Measurements from ENCODE around the gene STRA8.

STRA8 gene

DNA sequence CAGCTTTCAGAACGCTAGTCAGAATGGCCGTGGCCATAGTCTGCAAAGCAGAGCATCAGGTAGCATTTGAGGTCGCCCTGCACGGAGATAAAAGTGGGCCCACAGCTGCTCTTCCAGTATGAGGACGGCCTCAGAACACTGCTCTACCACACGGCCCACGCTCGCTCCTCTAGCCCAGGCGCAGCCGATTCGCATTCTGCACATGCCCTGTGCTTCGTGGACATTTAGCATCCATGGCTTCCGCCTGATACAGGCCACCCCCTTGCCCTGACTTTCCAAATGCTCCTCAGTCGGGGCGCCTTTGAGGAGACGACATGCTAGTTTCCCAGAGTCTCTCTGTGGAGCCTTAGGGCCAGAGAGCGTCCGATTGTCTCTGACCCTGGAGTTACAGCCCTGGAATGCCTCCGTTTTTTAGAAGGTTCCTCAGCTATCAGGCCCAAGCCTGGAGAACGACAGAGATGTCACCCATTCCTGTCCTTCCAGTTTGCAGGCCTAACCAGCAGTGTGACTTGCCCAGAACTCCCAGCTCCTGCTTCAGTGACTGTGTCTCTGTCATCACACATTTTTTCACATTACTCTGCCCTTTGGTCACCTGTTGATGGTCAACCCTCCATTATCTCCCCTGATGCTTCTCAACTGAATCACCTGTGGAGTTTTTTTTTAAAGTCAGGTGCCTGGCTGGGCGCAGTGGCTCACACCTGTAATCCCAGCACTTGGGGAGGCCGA lies 14.3 kb downstream of the STRA8 start:
- no peak for DNase-seq (ENCODE audit: low read depth, low spot score)
- Histone ChIP-seq H3K36me3 (ENCODE audit: insufficient read depth, insufficient read length, low read length) (no peaks in the 10 kb centered on the region), H3K9me3 (ENCODE audit: insufficient read depth, low read length) (no peaks in the 10 kb centered on the region), H3K27me3 (ENCODE audit: insufficient read depth, insufficient read length) (no peaks in the 10 kb centered on the region), H3K4me3 (ENCODE audit: insufficient read length, low read depth) (no peak overlapping the region), H3K9ac (ENCODE audit: insufficient read length, low read depth) (no peak overlapping the region), H3K4me1 (ENCODE audit: insufficient read depth, insufficient read length) (no peaks in the 10 kb centered on the region)
- TF ChIP-seq ZNF274 (IDR thresholded peaks at IDR 0.05; ENCODE audit: low read depth, low read length) = no peak
- TF ChIP-seq SUZ12 (IDR thresholded peaks at IDR 0.05; ENCODE audit: extremely low read depth, insufficient read depth, insufficient read length) = no peak
- no peak for TF ChIP-seq YY1 (IDR thresholded peaks at IDR 0.05; ENCODE audit: insufficient read depth, insufficient read length)

DNA sequence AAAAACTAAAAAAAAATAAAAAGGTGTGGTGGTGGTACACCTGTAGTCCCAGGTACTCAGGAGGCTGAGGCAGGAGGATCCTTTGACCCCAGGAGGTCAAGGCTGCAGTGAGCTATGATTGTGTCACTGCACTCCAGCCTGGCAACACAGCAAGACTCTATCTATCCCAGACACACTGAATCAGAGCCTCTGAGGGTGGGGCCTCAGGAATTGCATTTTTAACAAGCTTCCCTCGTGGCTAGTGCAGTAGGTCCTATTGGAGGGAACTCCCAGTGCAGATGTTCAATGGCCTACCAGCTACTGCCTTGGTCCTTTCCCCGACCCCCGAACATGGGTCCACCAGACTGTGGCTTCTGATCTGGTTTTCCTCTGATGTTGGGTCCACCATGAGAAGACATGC lies 14.9 kb downstream of the STRA8 start:
- TF ChIP-seq SUZ12 (IDR thresholded peaks at IDR 0.05; ENCODE audit: extremely low read depth, insufficient read depth, insufficient read length) (no peak), YY1 (IDR thresholded peaks at IDR 0.05; ENCODE audit: insufficient read depth, insufficient read length) (no peak), ZNF274 (IDR thresholded peaks at IDR 0.05; ENCODE audit: low read depth, low read length) (no peak)
- no peak overlapping the region for H3K4me3 ChIP-seq (ENCODE audit: insufficient read length, low read depth)
- no peaks in the 10 kb centered on the region for H3K4me1 ChIP-seq (ENCODE audit: insufficient read depth, insufficient read length)
- H3K36me3 ChIP-seq (ENCODE audit: insufficient read depth, insufficient read length, low read length) = no peaks in the 10 kb centered on the region
- DNase-seq (ENCODE audit: low read depth, low spot score) = no peak
- H3K27me3 ChIP-seq (ENCODE audit: insufficient read depth, insufficient read length) = no peaks in the 10 kb centered on the region
- H3K9ac ChIP-seq (ENCODE audit: insufficient read length, low read depth) = no peak overlapping the region
- no peaks in the 10 kb centered on the region for H3K9me3 ChIP-seq (ENCODE audit: insufficient read depth, low read length)

DNA sequence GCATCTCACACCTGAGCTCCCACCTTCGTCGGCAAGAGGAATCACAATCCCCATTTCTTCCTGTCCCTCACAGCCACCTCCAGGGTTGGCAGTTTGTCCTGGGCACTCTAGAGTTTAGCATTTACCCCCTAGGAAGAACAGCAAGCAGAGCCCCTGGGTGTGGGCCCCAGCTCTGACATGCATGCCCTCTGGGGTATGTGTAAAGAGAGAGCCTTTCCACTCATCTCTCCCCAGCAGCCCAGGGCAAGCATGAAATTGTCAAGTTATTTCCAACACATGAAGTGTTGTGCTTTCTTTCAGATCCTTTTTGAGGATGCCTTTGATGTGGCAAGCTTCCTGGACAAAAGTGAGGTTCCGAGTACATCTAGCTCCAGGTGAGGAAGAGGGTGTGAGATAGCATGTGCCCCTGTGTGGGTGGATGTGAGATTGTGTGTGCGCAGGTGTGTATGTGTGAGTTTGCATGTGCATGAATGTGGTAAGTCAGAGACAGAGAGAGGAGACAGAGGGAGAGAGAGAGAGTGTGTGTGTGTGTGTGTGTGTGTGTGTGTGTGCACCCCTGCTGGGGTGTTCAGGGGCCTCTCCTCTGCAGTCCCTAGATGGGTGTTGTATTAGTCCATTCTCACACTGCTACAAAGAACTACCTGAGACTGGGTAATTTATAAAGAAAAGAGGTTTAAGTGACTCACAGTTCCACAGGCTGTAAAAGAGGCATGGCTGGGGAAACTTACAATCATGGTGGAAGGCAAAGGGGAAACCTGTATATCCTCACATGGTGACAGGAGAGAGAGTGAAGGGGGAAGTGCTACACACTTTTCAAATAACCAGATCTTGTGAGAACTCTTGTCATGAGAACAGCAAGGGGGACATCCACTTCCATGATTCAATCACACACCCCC lies 18.1 kb downstream of the STRA8 start:
- no peak for DNase-seq (ENCODE audit: low read depth, low spot score)
- Histone ChIP-seq H3K9me3 (ENCODE audit: insufficient read depth, low read length) (no peaks in the 10 kb centered on the region), H3K36me3 (ENCODE audit: insufficient read depth, insufficient read length, low read length) (no peaks in the 10 kb centered on the region), H3K4me3 (ENCODE audit: insufficient read length, low read depth) (no peak overlapping the region), H3K9ac (ENCODE audit: insufficient read length, low read depth) (no peak overlapping the region), H3K4me1 (ENCODE audit: insufficient read depth, insufficient read length) (peaks cover under 1% of the 10 kb centered on the region), H3K27me3 (ENCODE audit: insufficient read depth, insufficient read length) (no peaks in the 10 kb centered on the region)
- no peak for TF ChIP-seq ZNF274 (IDR thresholded peaks at IDR 0.05; ENCODE audit: low read depth, low read length)
- TF ChIP-seq YY1 (IDR thresholded peaks at IDR 0.05; ENCODE audit: insufficient read depth, insufficient read length) = no peak
- no peak for TF ChIP-seq SUZ12 (IDR thresholded peaks at IDR 0.05; ENCODE audit: extremely low read depth, insufficient read depth, insufficient read length)

DNA sequence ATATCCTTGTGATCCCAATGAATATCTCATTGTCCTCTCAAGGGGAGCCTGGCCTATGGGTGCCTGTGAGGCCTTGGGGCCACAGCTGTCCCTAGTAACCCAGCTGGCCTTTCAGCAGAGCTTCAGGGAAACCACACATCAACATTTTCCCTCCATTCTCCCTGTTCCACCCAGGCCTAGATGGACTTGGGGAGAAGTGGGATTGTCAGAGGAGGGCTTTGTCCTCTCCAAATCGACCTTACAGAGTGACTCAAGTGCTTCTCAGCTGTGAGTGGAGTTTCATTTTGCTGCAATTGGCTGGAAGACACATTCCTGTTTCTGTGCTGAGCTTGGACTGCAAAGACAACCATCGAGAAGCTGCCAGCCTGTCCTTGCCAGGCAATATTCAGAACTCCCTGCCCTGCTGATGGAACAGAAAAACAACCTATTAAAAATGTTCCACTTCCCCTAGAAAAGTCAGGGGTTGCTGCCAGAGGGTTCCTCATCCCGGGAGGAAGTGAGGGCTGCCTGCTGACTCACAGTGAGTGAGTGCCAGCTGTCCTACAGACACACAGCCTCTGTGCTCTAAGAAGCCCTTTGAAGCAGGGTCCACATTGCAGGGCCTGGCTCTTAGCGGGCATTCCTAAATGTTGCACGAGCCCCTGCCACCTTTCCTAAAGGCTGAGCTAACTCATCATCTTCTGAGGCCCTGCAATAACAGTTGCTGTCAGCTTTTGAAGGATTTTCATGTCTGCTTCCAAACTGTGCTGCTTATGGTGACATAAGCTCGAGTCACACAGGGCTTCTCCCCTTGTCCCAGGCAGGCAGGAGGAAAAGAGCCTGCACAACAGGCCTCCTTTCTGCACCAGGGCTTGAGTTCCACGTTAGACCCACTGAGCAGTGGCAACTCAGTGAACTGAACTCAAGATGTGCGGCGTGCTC lies 20.5 kb downstream of the STRA8 start:
- H3K9ac ChIP-seq (ENCODE audit: insufficient read length, low read depth) = no peak overlapping the region
- H3K4me1 ChIP-seq (ENCODE audit: insufficient read depth, insufficient read length) = peaks cover 2% of the 10 kb centered on the region
- no peaks in the 10 kb centered on the region for H3K27me3 ChIP-seq (ENCODE audit: insufficient read depth, insufficient read length)
- no peak for DNase-seq (ENCODE audit: low read depth, low spot score)
- H3K36me3 ChIP-seq (ENCODE audit: insufficient read depth, insufficient read length, low read length) = no peaks in the 10 kb centered on the region
- no peak overlapping the region for H3K4me3 ChIP-seq (ENCODE audit: insufficient read length, low read depth)
- H3K9me3 ChIP-seq (ENCODE audit: insufficient read depth, low read length) = no peaks in the 10 kb centered on the region
- TF ChIP-seq YY1 (IDR thresholded peaks at IDR 0.05; ENCODE audit: insufficient read depth, insufficient read length) (no peak), SUZ12 (IDR thresholded peaks at IDR 0.05; ENCODE audit: extremely low read depth, insufficient read depth, insufficient read length) (no peak), ZNF274 (IDR thresholded peaks at IDR 0.05; ENCODE audit: low read depth, low read length) (no peak)

DNA sequence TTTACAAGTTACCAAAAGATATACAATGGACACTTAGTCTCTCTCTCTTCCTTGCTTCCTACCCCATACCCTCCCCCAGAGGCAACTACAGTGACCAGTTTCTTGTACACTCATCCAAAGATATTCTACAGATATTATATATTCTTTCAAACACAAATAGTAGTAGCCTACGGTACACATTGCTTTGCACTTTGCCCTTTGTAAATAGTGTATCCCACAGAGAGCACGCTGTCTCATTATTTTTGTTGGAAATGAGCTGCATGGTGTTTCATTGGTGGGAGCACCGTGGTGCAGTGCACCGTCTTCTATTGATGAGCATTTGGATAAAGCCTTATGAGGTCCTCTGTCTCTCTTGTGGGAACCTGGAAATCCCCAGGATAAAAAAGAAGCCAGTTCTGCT lies 24.2 kb downstream of the STRA8 start:
- no peaks in the 10 kb centered on the region for H3K9me3 ChIP-seq (ENCODE audit: insufficient read depth, low read length)
- H3K9ac ChIP-seq (ENCODE audit: insufficient read length, low read depth) = no peak overlapping the region
- no peak for DNase-seq (ENCODE audit: low read depth, low spot score)
- peaks cover 3% of the 10 kb centered on the region for H3K4me1 ChIP-seq (ENCODE audit: insufficient read depth, insufficient read length)
- no peak for TF ChIP-seq SUZ12 (IDR thresholded peaks at IDR 0.05; ENCODE audit: extremely low read depth, insufficient read depth, insufficient read length)
- H3K36me3 ChIP-seq (ENCODE audit: insufficient read depth, insufficient read length, low read length) = no peaks in the 10 kb centered on the region
- no peak overlapping the region for H3K4me3 ChIP-seq (ENCODE audit: insufficient read length, low read depth)
- no peaks in the 10 kb centered on the region for H3K27me3 ChIP-seq (ENCODE audit: insufficient read depth, insufficient read length)

DNA sequence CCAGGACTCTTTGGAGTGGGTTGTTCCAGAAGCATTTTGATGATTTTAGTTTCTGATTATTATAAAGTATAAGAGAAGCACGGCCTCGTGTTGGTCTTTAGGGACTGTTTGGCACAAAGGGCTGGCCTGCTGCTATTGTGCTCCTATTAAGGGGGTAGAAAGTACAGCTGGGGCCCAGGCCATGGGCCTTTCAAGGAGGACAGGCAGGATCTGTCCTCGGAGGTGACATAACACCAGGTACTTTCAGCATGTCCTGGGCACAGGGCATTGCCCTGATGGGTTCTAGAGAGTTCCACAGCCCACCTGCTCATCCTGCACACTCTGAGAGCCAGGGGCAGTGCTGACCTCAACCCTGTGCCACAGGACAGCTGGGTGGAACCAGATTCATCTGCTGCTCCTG lies 24.9 kb downstream of the STRA8 start:
- peaks cover 7% of the 10 kb centered on the region; the same call in 1 of the 2 replicates for H3K9me3 ChIP-seq (ENCODE audit: insufficient read depth, low read length)
- H3K4me3 ChIP-seq (ENCODE audit: insufficient read length, low read depth) = no peak overlapping the region
- no peaks in the 10 kb centered on the region for H3K27me3 ChIP-seq (ENCODE audit: insufficient read depth, insufficient read length)
- no peak overlapping the region for H3K9ac ChIP-seq (ENCODE audit: insufficient read length, low read depth)
- peaks cover 3% of the 10 kb centered on the region for H3K4me1 ChIP-seq (ENCODE audit: insufficient read depth, insufficient read length)
- no peaks in the 10 kb centered on the region for H3K36me3 ChIP-seq (ENCODE audit: insufficient read depth, insufficient read length, low read length)
- DNase-seq (ENCODE audit: low read depth, low spot score) = no peak
- TF ChIP-seq YY1 (IDR thresholded peaks at IDR 0.05; ENCODE audit: insufficient read depth, insufficient read length) (no peak), SUZ12 (IDR thresholded peaks at IDR 0.05; ENCODE audit: extremely low read depth, insufficient read depth, insufficient read length) (no peak), ZNF274 (IDR thresholded peaks at IDR 0.05; ENCODE audit: low read depth, low read length) (no peak)
